Testis (tissue), 2 donors: ENCODE data around the gene MESD.

Source experiments
- POLR2A ChIP-seq: fragments of 450-650 bp; IDR thresholded peaks from one replicate; pipeline ENCODE4 v1.6.1; 2017; ENCODE audit warnings: antibody characterized with exemption, mild to moderate bottlenecking, moderate library complexity
- TF ChIP-seq, protein P1 (sequence below), 3 experiments: fragments of 450-650 bp in 2 of 3; fragments of 200-600 bp in 1 of 3; sonication (generic) in 1 of 3; IDR thresholded peaks; one replicate each; pipeline ENCODE4 v1.5.1; 2016 to 2019; ENCODE audit warnings: antibody characterized with exemption in 3 of 3, mild to moderate bottlenecking in 2 of 3, moderate library complexity in 1 of 3

DNA sequence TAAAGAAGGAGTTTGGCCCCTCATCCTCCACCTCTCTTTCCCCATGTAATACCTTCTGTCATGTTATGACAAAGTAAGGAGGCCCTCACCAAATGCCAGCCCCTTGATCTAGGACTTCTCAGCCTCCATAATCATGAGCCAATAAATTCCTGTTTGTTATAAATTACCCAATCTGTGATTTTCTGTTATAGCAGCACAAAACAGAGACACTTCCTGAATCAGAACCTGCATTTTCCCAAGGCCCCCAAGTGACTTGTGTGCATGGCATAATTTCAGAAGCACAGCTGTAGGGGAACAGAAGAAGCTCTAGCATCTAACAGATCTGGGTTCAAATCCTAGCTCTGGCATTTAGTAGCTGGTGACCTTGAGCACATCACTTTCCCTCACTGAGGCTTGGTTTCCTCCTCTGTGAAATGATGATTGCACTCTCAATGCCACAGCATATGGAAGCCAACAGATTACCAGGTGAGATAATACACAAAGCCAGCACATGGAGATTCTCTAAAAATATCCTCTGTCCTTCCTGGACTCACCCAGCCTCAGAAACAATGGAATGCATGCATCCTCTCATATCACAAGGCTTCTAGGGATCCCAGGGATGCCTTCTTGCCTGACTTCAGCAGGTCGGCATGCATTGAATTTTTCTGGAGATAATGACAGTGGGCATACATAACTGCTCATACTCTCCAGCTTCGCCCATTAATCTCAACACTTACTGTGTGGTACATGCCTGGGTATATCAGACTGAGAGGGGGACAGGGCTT is 37.4 kb upstream of the MESD start:
- TF ChIP-seq, protein P1, sequence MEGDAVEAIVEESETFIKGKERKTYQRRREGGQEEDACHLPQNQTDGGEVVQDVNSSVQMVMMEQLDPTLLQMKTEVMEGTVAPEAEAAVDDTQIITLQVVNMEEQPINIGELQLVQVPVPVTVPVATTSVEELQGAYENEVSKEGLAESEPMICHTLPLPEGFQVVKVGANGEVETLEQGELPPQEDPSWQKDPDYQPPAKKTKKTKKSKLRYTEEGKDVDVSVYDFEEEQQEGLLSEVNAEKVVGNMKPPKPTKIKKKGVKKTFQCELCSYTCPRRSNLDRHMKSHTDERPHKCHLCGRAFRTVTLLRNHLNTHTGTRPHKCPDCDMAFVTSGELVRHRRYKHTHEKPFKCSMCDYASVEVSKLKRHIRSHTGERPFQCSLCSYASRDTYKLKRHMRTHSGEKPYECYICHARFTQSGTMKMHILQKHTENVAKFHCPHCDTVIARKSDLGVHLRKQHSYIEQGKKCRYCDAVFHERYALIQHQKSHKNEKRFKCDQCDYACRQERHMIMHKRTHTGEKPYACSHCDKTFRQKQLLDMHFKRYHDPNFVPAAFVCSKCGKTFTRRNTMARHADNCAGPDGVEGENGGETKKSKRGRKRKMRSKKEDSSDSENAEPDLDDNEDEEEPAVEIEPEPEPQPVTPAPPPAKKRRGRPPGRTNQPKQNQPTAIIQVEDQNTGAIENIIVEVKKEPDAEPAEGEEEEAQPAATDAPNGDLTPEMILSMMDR (IDR thresholded peaks at IDR 0.05), result no peak
- no peak for TF ChIP-seq POLR2A
